Motor neuron (in vitro differentiated cells): Measurements from ENCODE around the gene INCA1. TPM values are rescaled to one million over a fixed set of nuclear protein-coding genes. Genes with fewer than 3 reads are reported as not detected.

ENCODE experiments used
- ATAC-seq, 8 experiments: fragments of 200-7000 bp; cut with Tn5 transposase; replicated peaks in 6 of 8; 2 replicates each; pipeline ENCODE4 v1.8.0; 2021; ENCODE audit warnings: mild to moderate bottlenecking in 8 of 8, moderate library complexity in 8 of 8
- H3K27ac ChIP-seq, 2 donors: fragments of 250-450 bp; sonication (Bioruptor Pico); 2 replicates each; pipeline ENCODE4 v1.9.0; 2021; ENCODE audit warnings: antibody characterized with exemption in 2 of 2, mild to moderate bottlenecking in 2 of 2, moderate library complexity in 1 of 2
- H3K4me1 ChIP-seq, 2 donors: fragments of 250-450 bp; sonication (Bioruptor Pico); replicated peaks in 1 of 2; 2 replicates each; pipeline ENCODE4 v1.6.1; 2021; ENCODE audit warnings: antibody characterized with exemption in 2 of 2, mild to moderate bottlenecking in 2 of 2, moderate library complexity in 1 of 2
- H3K4me3 ChIP-seq, 5 donors: fragments of 250-450 bp; sonication (Bioruptor Pico); 2 replicates each; pipeline ENCODE4 v1.9.0; 2021; ENCODE audit warnings: antibody characterized with exemption in 5 of 5, mild to moderate bottlenecking in 5 of 5, moderate library complexity in 4 of 5
- WGBS, 10 experiments: fragments of 450-650 bp; shearing (Covaris generic); methylation state at CpG; one replicate each; pipeline ENCODE4 v1.0.0; 2022; 5-methylcytosine and 5-hydroxymethylcytosine counted together
- in situ Hi-C, 9 experiments: fragments of 400-800 bp; cut with MboI; loops; one replicate each; pipeline ENCODE4 v1.15.0; 2021; ENCODE audit warnings: low sequenced_read_pairs in 9 of 9, low pct_unique_long_range_greater_than_20kb in 2 of 9; ENCODE audit not compliant: unreplicated experiment in 9 of 9
- total RNA-seq, 8 experiments: library from RNA; unstranded; fragments of 300-600 nt; gene quantifications; 2 replicates each; pipeline versions ENCODE4 v1.2.3 to v1.2.4, GENCODE V29; 2022

Gene INCA1
- total RNA-seq, 8 experiments from 2014 or later: 0.54 to 2.4 (median 0.78) TPM

DNA sequence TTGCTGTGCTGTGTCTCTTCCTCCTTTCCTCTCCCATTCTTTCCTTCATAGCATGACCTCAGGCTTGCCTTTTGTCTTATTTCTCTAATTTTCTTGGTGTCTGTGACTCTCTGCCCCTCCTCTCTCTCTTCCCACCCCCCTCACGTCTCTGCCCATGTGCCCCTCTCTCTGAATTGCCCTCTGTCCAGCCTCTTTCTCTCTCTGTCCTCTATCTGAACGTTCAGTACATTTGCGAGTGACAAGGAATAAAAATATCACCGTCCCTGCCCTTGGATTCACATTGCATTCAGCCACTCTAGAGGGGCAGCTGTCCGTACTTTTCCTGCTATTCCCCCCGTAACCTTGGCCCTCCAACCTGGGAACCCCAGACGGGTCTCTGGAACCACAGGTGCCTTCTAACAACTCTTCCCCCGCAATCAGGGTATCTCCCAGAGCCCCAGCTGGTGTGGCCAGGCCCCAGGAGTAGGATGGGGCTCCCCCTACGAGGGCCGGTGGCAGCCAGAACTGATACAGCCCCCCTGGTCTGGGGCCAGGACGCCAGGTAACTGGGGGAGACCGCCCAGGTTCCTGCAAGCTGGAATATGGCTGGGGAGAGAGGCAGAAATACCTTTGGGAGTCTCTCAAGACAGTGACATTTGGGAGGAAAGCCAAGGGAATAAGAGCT is 2.2 kb upstream of the INCA1 start:
- WGBS, 10 experiments: 0 to 100% (median 67%) methylated on average over 1 to 8 of the region's 12 CpGs; no CpG with 5 or more reads in 1 of the 10 experiments
- peak overlapping the region in 4 of 5 donors; percentile 63 to 85 (median 78) for H3K4me3 ChIP-seq
- in situ Hi-C loops: no loop called here
- no peak overlapping the region for H3K27ac ChIP-seq
- peaks cover 12 to 18% of the 10 kb centered on the region in 2 donors for H3K4me1 ChIP-seq
- ATAC-seq: no peak

- no peak for ATAC-seq
- Histone ChIP-seq H3K4me1 (peaks cover 12 to 18% of the 10 kb centered on the region in 2 donors), H3K27ac (no peak overlapping the region), H3K4me3 (peak overlapping the region; percentile 63 to 85 (median 75))
- 0 to 55% (median 20%) methylated on average over 2 to 5 of the region's 14 CpGs; no CpG with 5 or more reads in 2 of the 10 experiments for WGBS, 10 experiments
- in situ Hi-C loops: no loop called here
Observed at GRCh38 chr17:4998732-4999429, 1.6 kb upstream of the INCA1 start.

DNA sequence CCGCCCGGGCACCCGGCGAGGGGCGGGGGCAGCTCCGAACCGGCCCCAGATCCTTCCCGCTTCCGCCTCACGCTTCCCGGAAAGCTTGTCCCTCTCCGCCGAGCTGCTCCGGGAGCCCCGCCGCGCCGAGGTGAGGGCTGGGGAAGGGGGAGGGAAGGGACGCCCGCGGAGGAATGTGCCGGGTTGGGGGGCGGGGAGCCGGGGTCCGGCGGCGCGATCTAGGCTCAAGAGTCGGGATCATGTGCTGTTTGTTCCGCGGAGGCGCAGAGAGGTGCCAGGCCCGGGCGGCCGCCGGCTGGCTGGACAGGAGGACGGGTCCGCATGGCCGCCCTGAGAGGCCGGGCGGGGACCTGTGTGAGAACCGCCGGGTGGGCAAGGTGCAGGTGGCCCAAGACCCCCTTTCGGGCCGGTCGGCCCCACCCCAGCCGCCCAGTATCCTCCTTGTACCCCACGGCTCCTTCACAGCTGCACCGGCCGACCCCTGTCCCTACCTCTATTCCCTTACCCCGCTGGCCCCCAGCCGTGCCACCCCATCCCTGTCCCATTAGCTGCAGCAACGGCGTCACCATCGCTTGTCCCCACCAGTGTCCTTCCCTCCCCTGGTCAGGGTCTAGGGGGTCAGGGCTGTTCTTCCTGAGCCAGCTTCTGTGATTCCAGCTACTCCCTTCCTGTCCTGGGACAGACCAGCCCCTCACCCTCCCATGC is 857 bp upstream of the INCA1 start:
- in situ Hi-C loops: no loop called here
- 0% methylated on average over 1 of the region's 55 CpGs; no CpG with 5 or more reads in 9 of the 10 experiments for WGBS, 10 experiments
- peaks cover 12 to 18% of the 10 kb centered on the region in 2 donors for H3K4me1 ChIP-seq
- peak overlapping the region; percentile 90 for H3K27ac ChIP-seq
- ATAC-seq: peak; percentile 1 to 37 (median 24)
- H3K4me3 ChIP-seq: peak overlapping the region; percentile 63 to 85 (median 75)

- in situ Hi-C loops: no loop called here
- Histone ChIP-seq H3K4me3 (no peak overlapping the region), H3K27ac (no peak overlapping the region)
Observed at GRCh38 chr17:4994081-4994595, 3.2 kb downstream of the INCA1 start.

GRCh38 chr17:4987767-4988567 is 9.4 kb downstream of the INCA1 start:
- peak overlapping the region; percentile 61 to 98 (median 64) for H3K4me3 ChIP-seq
- in situ Hi-C loops: no loop called here
- H3K27ac ChIP-seq: peak overlapping the region; percentile 57 to 79
- H3K4me1 ChIP-seq: peaks cover 11 to 16% of the 10 kb centered on the region in 2 donors
- 0 to 40% (median 6%) methylated on average over 1 to 9 of the region's 30 CpGs; no CpG with 5 or more reads in 1 of the 10 experiments for WGBS, 10 experiments
- ATAC-seq: peak in 3 of 8 experiments; percentile 1 to 26 (median 20)

More at GRCh38 chr17:4994081-4994595, 3.2 kb downstream of the INCA1 start:
- WGBS, 10 experiments: 71 to 100% (median 91%) methylated on average over 1 to 4 of the region's 6 CpGs; no CpG with 5 or more reads in 6 of the 10 experiments
- no peak for ATAC-seq
- peaks cover 5 to 12% of the 10 kb centered on the region in 2 donors for H3K4me1 ChIP-seq

- peak within 1 kb of the TSS; percentile 61 to 98 (median 64) for H3K4me3 ChIP-seq
- in situ Hi-C loops: no loop called here
- 0 to 5% (median 1%) methylated on average over 2 to 18 of the region's 78 CpGs; no CpG with 5 or more reads in 6 of the 10 experiments for WGBS, 10 experiments
- ATAC-seq: peak; percentile 80 to 90 (median 88)
- peaks cover 11 to 16% of the 10 kb centered on the region in 2 donors for H3K4me1 ChIP-seq
- H3K27ac ChIP-seq: peak within 1 kb of the TSS; percentile 57 to 79
Observed at GRCh38 chr17:4986951-4987766, 10.2 kb downstream of the INCA1 start, which contains the start of gene CAMTA2. CAMTA2 (minus strand) TSS chr17:4987675; CDS start chr17:4986222, 1,453 bp downstream.

DNA sequence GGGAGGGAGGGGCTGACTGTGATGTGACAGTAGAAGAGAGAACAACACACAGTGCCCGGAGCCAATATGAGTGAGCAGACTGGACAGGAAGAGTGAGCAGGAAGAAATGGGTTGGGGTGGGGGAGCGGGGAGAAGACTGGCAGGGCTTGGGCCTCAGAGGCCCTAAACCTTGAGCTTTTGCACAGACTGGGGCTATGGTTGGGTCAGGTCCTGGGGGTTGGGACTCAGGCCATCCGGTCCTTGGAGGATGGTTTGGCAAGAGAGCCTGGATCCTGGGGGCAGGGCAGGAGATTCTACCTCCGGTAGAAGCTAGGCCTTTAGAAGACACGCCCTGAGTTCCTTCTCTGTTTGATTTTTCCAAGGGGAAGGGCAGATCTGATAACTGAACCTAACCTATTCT is 10.9 kb downstream of the INCA1 start:
- in situ Hi-C loops: no loop called here
- peak in 2 of 8 experiments; percentile 3 to 6 for ATAC-seq
- WGBS, 10 experiments: 20 to 72% (median 40%) methylated on average over 1 to 5 of the region's 5 CpGs; no CpG with 5 or more reads in 7 of the 10 experiments
- peak overlapping the region; percentile 57 to 79 for H3K27ac ChIP-seq
- peak overlapping the region; percentile 61 to 98 (median 64) for H3K4me3 ChIP-seq
- H3K4me1 ChIP-seq: peaks cover 11 to 16% of the 10 kb centered on the region in 2 donors

DNA sequence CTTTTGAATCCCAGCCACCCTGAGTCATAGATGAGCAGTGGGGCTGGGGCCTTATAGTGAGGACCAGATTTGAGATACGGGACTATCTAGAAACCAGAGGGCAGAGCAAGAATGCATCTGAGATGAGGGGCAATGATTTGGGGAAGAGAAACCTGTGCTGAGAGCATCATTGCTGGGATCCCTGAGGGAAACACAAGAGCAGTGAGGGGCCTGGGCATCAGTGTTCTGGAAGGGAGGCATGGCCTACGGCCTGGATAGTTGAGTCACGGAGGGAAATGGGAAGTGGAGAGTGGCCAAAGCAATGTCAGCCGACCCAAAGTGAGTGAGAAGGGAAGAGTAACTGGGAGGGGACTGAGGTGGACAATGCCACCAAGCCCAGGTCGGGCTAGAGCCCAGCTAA is 15.0 kb downstream of the INCA1 start:
- H3K4me3 ChIP-seq: no peak overlapping the region
- in situ Hi-C loops: no loop called here
- H3K27ac ChIP-seq: no peak overlapping the region
- 0 to 100% (median 92%) methylated on average over 1 to 4 of the region's 5 CpGs; no CpG with 5 or more reads in 4 of the 10 experiments for WGBS, 10 experiments
- no peak for ATAC-seq
- H3K4me1 ChIP-seq: peaks cover 0 to 7% of the 10 kb centered on the region in 2 donors

GRCh38 chr17:4980644-4981216 is 16.6 kb downstream of the INCA1 start:
- in situ Hi-C loops: no loop called here

DNA sequence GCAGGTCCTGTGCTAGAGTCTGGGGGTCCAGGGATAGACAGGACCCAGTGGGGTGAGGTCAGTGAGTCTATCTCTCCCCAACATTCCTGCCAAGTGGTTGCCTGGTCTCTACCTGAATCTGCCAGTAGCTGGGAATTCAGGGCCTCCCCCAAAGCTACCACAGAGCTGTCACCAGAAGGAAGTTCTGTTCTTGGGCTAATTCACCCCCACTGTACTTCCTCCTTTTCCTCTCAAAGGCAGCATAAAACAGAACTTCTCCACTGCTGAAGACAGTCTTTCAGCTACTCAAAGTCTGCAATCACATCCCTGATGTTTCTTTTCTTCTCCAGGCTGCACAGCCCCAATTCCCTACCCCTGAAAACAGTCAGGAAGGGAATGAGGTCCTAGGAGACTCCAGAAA is 18.6 kb downstream of the INCA1 start:
- no peak overlapping the region for H3K27ac ChIP-seq
- no peak overlapping the region for H3K4me3 ChIP-seq
- in situ Hi-C loops: no loop called here
- no peaks in the 10 kb centered on the region for H3K4me1 ChIP-seq
- no peak for ATAC-seq

More at GRCh38 chr17:4980644-4981216, 16.6 kb downstream of the INCA1 start:
- Histone ChIP-seq H3K4me1 (no peaks in the 10 kb centered on the region), H3K27ac (no peak overlapping the region), H3K4me3 (no peak overlapping the region)
- WGBS, 10 experiments: 0 to 100% (median 21%) methylated on average over 1 to 3 of the region's 6 CpGs; no CpG with 5 or more reads in 5 of the 10 experiments
- peak; percentile 39 to 96 (median 56) for ATAC-seq

DNA sequence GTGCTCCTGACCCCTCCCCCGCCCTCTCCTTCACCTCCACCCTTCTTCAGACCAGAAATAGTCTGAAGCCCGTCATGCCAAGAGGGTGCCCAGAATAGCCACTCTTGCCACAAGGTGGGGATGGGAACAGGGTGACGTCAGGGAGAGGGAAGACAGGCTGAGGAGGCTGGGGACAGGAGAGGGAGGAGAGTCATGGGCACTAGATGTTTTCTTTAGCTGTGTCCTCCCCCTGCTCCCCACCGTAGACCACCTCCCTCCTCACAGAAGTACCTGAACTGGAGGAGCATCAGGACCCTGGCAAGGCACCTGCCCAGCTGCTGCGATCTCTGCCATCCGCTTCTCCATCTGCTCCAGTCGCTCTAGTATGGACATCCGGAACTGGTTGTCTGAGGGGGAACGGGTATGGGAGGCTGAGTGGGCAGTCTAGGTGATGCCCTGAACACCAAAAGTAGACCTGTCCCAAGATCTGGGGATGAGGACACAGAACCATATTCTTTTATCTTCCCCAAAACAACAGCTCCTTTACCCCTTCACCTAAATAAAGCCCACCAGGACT is 23.1 kb downstream of the INCA1 start:
- no peak overlapping the region for H3K27ac ChIP-seq
- no peak for ATAC-seq
- no peak overlapping the region for H3K4me3 ChIP-seq
- in situ Hi-C loops: loop anchor here in 1 of 9 experiments (25.0 kb wide), 1 partner anchor 88 kb away; no protein-coding TSS in a partner anchor
- 82 to 100% (median 90%) methylated on average over 1 to 3 of the region's 9 CpGs; no CpG with 5 or more reads in 7 of the 10 experiments for WGBS, 10 experiments
- H3K4me1 ChIP-seq: peaks cover 9 to 10% of the 10 kb centered on the region in 2 donors
